Measurements from ENCODE around the gene MVP. TPM values are rescaled to one million over a fixed set of nuclear protein-coding genes. Genes with fewer than 3 reads are reported as not detected.
A peak's percentile ranks its signal among the peaks of the same experiment; 100 is the strongest.

MVP gene
- total RNA-seq, 2 experiments from 2014 or later: 6.3 to 6.8 TPM

GRCh38 chr16:29806099-29806579 lies 14.1 kb upstream of the MVP start, which contains the start of gene MAZ:
Gene MAZ (plus strand): TSS chr16:29806529. CDS start chr16:29806702, 173 bp downstream.
- no peaks in the 10 kb centered on the region for H3K9me3 ChIP-seq (ENCODE audit: low read length)
- TF ChIP-seq CTCF (conservative IDR thresholded peaks at IDR 0.05; ENCODE audit: low read length) (no peak), EZH2phosphoT487 (IDR thresholded peaks at IDR 0.05; ENCODE audit: borderline replicate concordance, low read depth, low read length) (no peak)
- H3K4me2 ChIP-seq (ENCODE audit: low read length): peak within 1 kb of the TSS; percentile 93
- ChIA-PET CTCF (ENCODE audit: unreplicated experiment) (no interaction called here), POLR2A (interaction anchor here (1.7 to 2.2 kb wide), 2 partner anchors 14 to 189 kb away, joined by 4 to 6 read pairs; partner anchors contain the start of genes HIRIP3 and MVP)
- H3K4me1 ChIP-seq (ENCODE audit: insufficient read depth, low read length, poor library complexity, severe bottlenecking): peaks cover 61% of the 10 kb centered on the region
- H3K9me2 ChIP-seq (ENCODE audit: insufficient read depth, low read length): no peaks in the 10 kb centered on the region
- H2AFZ ChIP-seq (ENCODE audit: low read length): no peak within 1 kb of the TSS
- H4K20me1 ChIP-seq (ENCODE audit: insufficient read depth, low read length): peaks cover 18% of the 10 kb centered on the region
- peak within 1 kb of the TSS; percentile 83 for H3K4me3 ChIP-seq (ENCODE audit: low read depth, low read length, poor library complexity, severe bottlenecking)
- intact Hi-C loops (cut with micrococcal nuclease; ENCODE audit: unreplicated experiment): loop anchor here (2.0 to 5.0 kb wide), 2 partner anchors 77 to 191 kb away; partner anchors contain the start of genes HIRIP3 and INO80E
- no TSS peak for BruUV-seq (replicated peaks)
- DNase-seq (ENCODE audit: low spot score): peak; percentile 85
- H3K36me3 ChIP-seq (ENCODE audit: insufficient read depth, low read length): peaks cover 80% of the 10 kb centered on the region
- H3K27ac ChIP-seq (ENCODE audit: low read depth, low read length, poor library complexity, severe bottlenecking): peak within 1 kb of the TSS; percentile 88
- H3K79me2 ChIP-seq (ENCODE audit: insufficient read depth, low read depth, low read length): peaks cover 15% of the 10 kb centered on the region; the same call in 1 of the 2 replicates

- peak overlapping the region; percentile 88 for H3K27ac ChIP-seq (ENCODE audit: low read depth, low read length, poor library complexity, severe bottlenecking)
- no peaks in the 10 kb centered on the region for H3K9me2 ChIP-seq (ENCODE audit: insufficient read depth, low read length)
- H3K4me2 ChIP-seq (ENCODE audit: low read length): peak overlapping the region; percentile 93
- ChIA-PET POLR2A (interaction anchor here (1.0 to 2.2 kb wide), 4 partner anchors 11 to 188 kb away, joined by 3 to 6 read pairs (median 4); partner anchors contain the start of genes HIRIP3, KIF22 and MVP), CTCF (ENCODE audit: unreplicated experiment) (no interaction called here)
- intact Hi-C loops (cut with micrococcal nuclease; ENCODE audit: unreplicated experiment): loop anchor here (2.0 to 5.0 kb wide), 2 partner anchors 78 to 190 kb away; partner anchors contain the start of genes HIRIP3 and INO80E
- H2AFZ ChIP-seq (ENCODE audit: low read length): no peak overlapping the region
- H3K36me3 ChIP-seq (ENCODE audit: insufficient read depth, low read length): peaks cover 75% of the 10 kb centered on the region
- peak overlapping the region; percentile 83 for H3K4me3 ChIP-seq (ENCODE audit: low read depth, low read length, poor library complexity, severe bottlenecking)
- peaks cover 15% of the 10 kb centered on the region; the same call in 1 of the 2 replicates for H3K79me2 ChIP-seq (ENCODE audit: insufficient read depth, low read depth, low read length)
- peak; percentile 73 for DNase-seq (ENCODE audit: low spot score)
- TF ChIP-seq CTCF (conservative IDR thresholded peaks at IDR 0.05; ENCODE audit: low read length): no peak
- no peak for TF ChIP-seq EZH2phosphoT487 (IDR thresholded peaks at IDR 0.05; ENCODE audit: borderline replicate concordance, low read depth, low read length)
- no peaks in the 10 kb centered on the region for H3K9me3 ChIP-seq (ENCODE audit: low read length)
- H3K4me1 ChIP-seq (ENCODE audit: insufficient read depth, low read length, poor library complexity, severe bottlenecking): peaks cover 68% of the 10 kb centered on the region
- peaks cover 18% of the 10 kb centered on the region for H4K20me1 ChIP-seq (ENCODE audit: insufficient read depth, low read length)
- no TSS peak for BruUV-seq (replicated peaks)
Observed at GRCh38 chr16:29806641-29807425, 13.4 kb upstream of the MVP start.

Data from OCI-LY7 (cell line).